Measurements from ENCODE around the gene LILRA2. TPM values are rescaled to one million over a fixed set of nuclear protein-coding genes. Genes with fewer than 3 reads are reported as not detected.
A peak's percentile ranks its signal among the peaks of the same experiment; 100 is the strongest.
"Not testable (repeated sequence)": the region's sequence is repeated elsewhere in the genome, so short reads cannot be mapped to it uniquely, and the experiment has no call there.

The LILRA2 gene
- total and polyA plus RNA-seq, 10 of the 15 experiments (the other 5 are each of a cell fraction or from before 2014, with no cell fraction given): 0.16 to 1.8 (median 0.43) TPM

- FAIRE-seq: not testable (repeated sequence)
These were observed 22.3 kb downstream of the LILRA2 start for GRCh38 chr19:54595680-54596436.

GRCh38 chr19:54600212-54600611 lies 26.6 kb downstream of the LILRA2 start:
- Histone ChIP-seq H3K79me2 (ENCODE audit: control insufficient read depth, insufficient read depth, low read length) (no peaks in the 10 kb centered on the region), H3K27ac (ENCODE audit: control insufficient read depth, insufficient read depth) (no peak overlapping the region), H3K4me1 (ENCODE audit: control insufficient read depth, insufficient read depth, low read length) (no peaks in the 10 kb centered on the region), H3K4me3 (no peak overlapping the region), H2AFZ (ENCODE audit: control insufficient read depth, low read depth, low read length) (no peak overlapping the region), H3K9me3 (replicated peaks; ENCODE audit: control insufficient read depth, insufficient read depth, low read length) (peaks cover 5% of the 10 kb centered on the region), H3K4me2 (ENCODE audit: control insufficient read depth, insufficient read depth) (no peak overlapping the region), H3K9ac (ENCODE audit: control insufficient read depth, insufficient read depth, low read length) (no peak overlapping the region), H3K27me3 (replicated peaks in 1 of 2; ENCODE audit: control insufficient read depth in 2 of 2, insufficient read depth in 2 of 2, low read length in 1 of 2) (peaks cover 0 to 5% of the 10 kb centered on the region in 2 experiments; a peak in 3 of 4 replicates), H4K20me1 (ENCODE audit: control insufficient read depth, insufficient read depth) (no peaks in the 10 kb centered on the region), H3K36me3 (ENCODE audit: control insufficient read depth in 2 of 2, insufficient read depth in 2 of 2, low read length in 1 of 2) (no peaks in the 10 kb centered on the region)
- ChIA-PET POLR2A (no interaction called here), CTCF (interaction anchor here (1.7 kb wide), 1 partner anchor 74 kb away, joined by 3 read pairs; no protein-coding TSS in a partner anchor), SMC1A (ENCODE audit: uncharacterized antibody, unreplicated experiment) (no interaction called here), RAD21 (ENCODE audit: unreplicated experiment) (no interaction called here)
- TF ChIP-seq PAX8 (IDR thresholded peaks at IDR 0.05) (no peak), CTCF (IDR thresholded peaks at IDR 0.05 in 2 of 3, conservative IDR thresholded peaks at IDR 0.05 in 1 of 3; ENCODE audit: control insufficient read depth in 2 of 3, extremely low read depth in 1 of 3, insufficient read depth in 1 of 3, low read depth in 3 of 3, low read length in 3 of 3) (peak in 1 of 3 experiments; percentile 12; a peak in 1 of 6 replicates), RAD21 (IDR thresholded peaks at IDR 0.05; ENCODE audit: insufficient read depth, low read depth, low read length) (peak; percentile 39; the same call in 1 of the 2 replicates), RBBP5 (conservative IDR thresholded peaks at IDR 0.05) (no peak), SMC3 (IDR thresholded peaks at IDR 0.05; ENCODE audit: borderline replicate concordance, low read length) (peak; percentile 28; the same call in 1 of the 2 replicates)
- intact Hi-C loops (cut with micrococcal nuclease; ENCODE audit: unreplicated experiment) (no loop called here), in situ Hi-C loops (cut with MboI) (no loop called here)
- no TSS peak for BruUV-seq (replicated peaks)
- WGBS (ENCODE audit: insufficient coverage, insufficient replicate concordance, low lambda C conversion rate, missing lambda C conversion rate): 31% methylated on average over 5 of the region's 5 CpGs
- DNase-seq (ENCODE audit: low read depth, low spot score): no peak
- FAIRE-seq: peak; percentile 57
- no peak for ATAC-seq

More at GRCh38 chr19:54595680-54596436, 22.3 kb downstream of the LILRA2 start:
- H3K36me3 ChIP-seq (ENCODE audit: control insufficient read depth in 2 of 2, insufficient read depth in 2 of 2, low read length in 1 of 2); H3K27me3 ChIP-seq (replicated peaks in 1 of 2; ENCODE audit: control insufficient read depth in 2 of 2, insufficient read depth in 2 of 2, low read length in 1 of 2); CTCF ChIA-PET; RAD21 ChIA-PET (ENCODE audit: unreplicated experiment); H3K9me3 ChIP-seq (replicated peaks; ENCODE audit: control insufficient read depth, insufficient read depth, low read length); ATAC-seq; H3K4me1 ChIP-seq (ENCODE audit: control insufficient read depth, insufficient read depth, low read length); POLR2A ChIA-PET; H3K27ac ChIP-seq (ENCODE audit: control insufficient read depth, insufficient read depth); H3K9ac ChIP-seq (ENCODE audit: control insufficient read depth, insufficient read depth, low read length); BruUV-seq (replicated peaks); H2AFZ ChIP-seq (ENCODE audit: control insufficient read depth, low read depth, low read length); in situ Hi-C loops (cut with MboI); H3K4me3 ChIP-seq; H4K20me1 ChIP-seq (ENCODE audit: control insufficient read depth, insufficient read depth); DNase-seq (ENCODE audit: low read depth, low spot score); H3K4me2 ChIP-seq (ENCODE audit: control insufficient read depth, insufficient read depth); H3K79me2 ChIP-seq (ENCODE audit: control insufficient read depth, insufficient read depth, low read length); intact Hi-C loops (cut with micrococcal nuclease; ENCODE audit: unreplicated experiment): not testable (repeated sequence)
- 34% methylated on average over 23 of the region's 26 CpGs for WGBS (ENCODE audit: insufficient coverage, insufficient replicate concordance, low lambda C conversion rate, missing lambda C conversion rate)
- SMC1A ChIA-PET (ENCODE audit: uncharacterized antibody, unreplicated experiment): interaction anchor here (1.2 kb wide), 1 partner anchor 44 kb away, joined by 3 read pairs; no protein-coding TSS in a partner anchor

Measured in GM12878 (cell line).